ENCODE measurements around the gene POMGNT1.

Gene POMGNT1

DNA sequence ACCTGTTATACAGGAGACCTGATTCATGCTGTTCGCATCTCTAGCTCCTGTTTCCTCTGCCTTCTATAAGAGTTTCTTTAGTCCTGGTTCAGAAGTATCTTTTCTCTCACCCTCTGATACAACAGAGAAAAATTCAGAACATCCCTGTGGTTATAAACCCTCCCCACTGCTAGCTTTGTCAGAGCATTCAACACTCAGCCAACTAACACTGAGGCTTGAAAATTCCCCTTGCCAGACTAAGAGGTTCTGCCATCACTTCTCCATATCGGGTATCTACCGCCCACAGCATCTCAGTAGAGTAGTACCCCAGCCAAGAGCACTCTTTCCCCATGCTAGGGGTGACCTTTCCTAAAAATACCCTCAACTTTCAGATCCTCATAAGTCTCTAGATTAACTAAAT lies 46.2 kb downstream of the POMGNT1 start:
- no peaks in the 10 kb centered on the region for H3K27me3 ChIP-seq (ENCODE audit: low read depth, low read length)
- no peak overlapping the region for H3K9ac ChIP-seq (ENCODE audit: low read length)
- no peaks in the 10 kb centered on the region for H3K9me3 ChIP-seq (ENCODE audit: insufficient read depth, low read length)
- no peak overlapping the region for H3K4me3 ChIP-seq (ENCODE audit: low read length)
- no peak overlapping the region for H3K4me2 ChIP-seq (ENCODE audit: low read length)
- no peaks in the 10 kb centered on the region for H3K79me2 ChIP-seq (ENCODE audit: low read length)
- TF ChIP-seq EZH2phosphoT487 (IDR thresholded peaks at IDR 0.05; ENCODE audit: low read depth) = no peak
- TF ChIP-seq, protein P1, sequence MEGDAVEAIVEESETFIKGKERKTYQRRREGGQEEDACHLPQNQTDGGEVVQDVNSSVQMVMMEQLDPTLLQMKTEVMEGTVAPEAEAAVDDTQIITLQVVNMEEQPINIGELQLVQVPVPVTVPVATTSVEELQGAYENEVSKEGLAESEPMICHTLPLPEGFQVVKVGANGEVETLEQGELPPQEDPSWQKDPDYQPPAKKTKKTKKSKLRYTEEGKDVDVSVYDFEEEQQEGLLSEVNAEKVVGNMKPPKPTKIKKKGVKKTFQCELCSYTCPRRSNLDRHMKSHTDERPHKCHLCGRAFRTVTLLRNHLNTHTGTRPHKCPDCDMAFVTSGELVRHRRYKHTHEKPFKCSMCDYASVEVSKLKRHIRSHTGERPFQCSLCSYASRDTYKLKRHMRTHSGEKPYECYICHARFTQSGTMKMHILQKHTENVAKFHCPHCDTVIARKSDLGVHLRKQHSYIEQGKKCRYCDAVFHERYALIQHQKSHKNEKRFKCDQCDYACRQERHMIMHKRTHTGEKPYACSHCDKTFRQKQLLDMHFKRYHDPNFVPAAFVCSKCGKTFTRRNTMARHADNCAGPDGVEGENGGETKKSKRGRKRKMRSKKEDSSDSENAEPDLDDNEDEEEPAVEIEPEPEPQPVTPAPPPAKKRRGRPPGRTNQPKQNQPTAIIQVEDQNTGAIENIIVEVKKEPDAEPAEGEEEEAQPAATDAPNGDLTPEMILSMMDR (IDR thresholded peaks at IDR 0.05; ENCODE audit: low read depth, low read length) = no peak
- H2AFZ ChIP-seq (ENCODE audit: low read depth, low read length) = no peak overlapping the region
- no peaks in the 10 kb centered on the region; the same call in 1 of the 2 replicates for H3K4me1 ChIP-seq (ENCODE audit: low read length)
- no peaks in the 10 kb centered on the region for H3K36me3 ChIP-seq (replicated peaks; ENCODE audit: low read depth, low read length)
- H3K27ac ChIP-seq (ENCODE audit: low read length) = no peak overlapping the region
- no peaks in the 10 kb centered on the region for H4K20me1 ChIP-seq (ENCODE audit: insufficient read depth, low read length)

DNA sequence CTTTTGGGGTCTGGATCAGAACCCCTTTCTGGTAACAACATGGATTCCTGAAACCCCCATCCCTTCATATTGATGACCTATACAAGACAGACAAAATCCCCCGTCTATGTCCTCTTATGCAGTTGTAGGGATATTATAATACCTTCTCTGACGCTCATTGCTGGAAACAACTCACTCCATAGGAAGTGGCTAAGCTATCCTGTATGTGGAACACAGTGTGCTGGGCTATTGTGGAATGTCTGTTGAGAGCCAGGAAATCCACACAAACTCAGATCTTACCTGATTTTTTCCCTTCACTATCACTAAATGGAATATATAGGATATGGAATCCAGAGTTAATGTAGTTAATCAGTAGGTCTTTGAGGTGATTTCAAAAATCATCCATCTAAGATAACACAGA lies 48.1 kb downstream of the POMGNT1 start:
- no peak for TF ChIP-seq EZH2phosphoT487 (IDR thresholded peaks at IDR 0.05; ENCODE audit: low read depth)
- TF ChIP-seq, protein P1 (IDR thresholded peaks at IDR 0.05; ENCODE audit: low read depth, low read length) = no peak
- H3K9me3 ChIP-seq (ENCODE audit: insufficient read depth, low read length) = no peaks in the 10 kb centered on the region
- no peaks in the 10 kb centered on the region for H3K79me2 ChIP-seq (ENCODE audit: low read length)
- H2AFZ ChIP-seq (ENCODE audit: low read depth, low read length) = no peak overlapping the region
- no peaks in the 10 kb centered on the region; the same call in 1 of the 2 replicates for H3K4me1 ChIP-seq (ENCODE audit: low read length)
- H3K27me3 ChIP-seq (ENCODE audit: low read depth, low read length) = no peaks in the 10 kb centered on the region
- H3K4me2 ChIP-seq (ENCODE audit: low read length) = no peak overlapping the region
- no peaks in the 10 kb centered on the region for H3K36me3 ChIP-seq (replicated peaks; ENCODE audit: low read depth, low read length)
- H3K4me3 ChIP-seq (ENCODE audit: low read length) = no peak overlapping the region
- no peak overlapping the region for H3K27ac ChIP-seq (ENCODE audit: low read length)
- no peaks in the 10 kb centered on the region for H4K20me1 ChIP-seq (ENCODE audit: insufficient read depth, low read length)
- no peak overlapping the region for H3K9ac ChIP-seq (ENCODE audit: low read length)

DNA sequence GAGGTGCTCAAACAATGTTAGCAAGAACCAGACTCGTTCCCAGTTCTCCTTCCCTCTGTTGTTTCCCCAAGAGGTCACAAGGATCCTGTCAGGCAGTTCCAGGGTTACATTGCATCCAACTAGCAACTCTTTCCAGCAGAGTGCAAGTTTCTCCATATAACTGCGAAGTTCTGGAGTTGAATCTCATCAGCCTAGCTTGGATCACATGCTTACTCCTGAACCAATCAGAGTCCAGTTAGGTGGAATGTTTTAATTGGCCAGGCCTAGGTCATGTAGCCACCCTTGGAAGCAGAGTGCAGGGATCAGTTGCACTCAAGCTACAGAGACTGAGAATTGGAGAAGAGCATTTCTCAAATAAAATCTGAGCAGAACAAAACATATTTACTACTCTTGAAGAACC lies 49.9 kb downstream of the POMGNT1 start:
- TF ChIP-seq EZH2phosphoT487 (IDR thresholded peaks at IDR 0.05; ENCODE audit: low read depth) = no peak
- TF ChIP-seq, protein P1 (IDR thresholded peaks at IDR 0.05; ENCODE audit: low read depth, low read length) = no peak
- H4K20me1 ChIP-seq (ENCODE audit: insufficient read depth, low read length) = no peaks in the 10 kb centered on the region
- H3K27ac ChIP-seq (ENCODE audit: low read length) = no peak overlapping the region
- no peaks in the 10 kb centered on the region for H3K36me3 ChIP-seq (replicated peaks; ENCODE audit: low read depth, low read length)
- no peak overlapping the region for H3K9ac ChIP-seq (ENCODE audit: low read length)
- no peak overlapping the region for H3K4me3 ChIP-seq (ENCODE audit: low read length)
- no peaks in the 10 kb centered on the region; the same call in 1 of the 2 replicates for H3K4me1 ChIP-seq (ENCODE audit: low read length)
- H2AFZ ChIP-seq (ENCODE audit: low read depth, low read length) = no peak overlapping the region
- no peaks in the 10 kb centered on the region for H3K9me3 ChIP-seq (ENCODE audit: insufficient read depth, low read length)
- H3K79me2 ChIP-seq (ENCODE audit: low read length) = no peaks in the 10 kb centered on the region
- H3K27me3 ChIP-seq (ENCODE audit: low read depth, low read length) = no peaks in the 10 kb centered on the region
- H3K4me2 ChIP-seq (ENCODE audit: low read length) = no peak overlapping the region
